ENCODE measurements around the gene RFX6.

The RFX6 gene

GRCh38 chr6:116884530-116884929 is 7.5 kb downstream of the RFX6 start:
- Histone ChIP-seq H3K79me2 (ENCODE audit: insufficient read depth, low read length) (no peaks in the 10 kb centered on the region), H2AFZ (ENCODE audit: low read depth, low read length, severe bottlenecking) (no peak overlapping the region), H3F3A (ENCODE audit: insufficient read depth) (no peaks in the 10 kb centered on the region), H4K20me1 (ENCODE audit: low read depth, low read length) (no peaks in the 10 kb centered on the region), H3K9ac (ENCODE audit: low read length) (no peak overlapping the region), H3K9me2 (replicated peaks; ENCODE audit: insufficient read depth, low read length) (no peaks in the 10 kb centered on the region), H3K4me2 (ENCODE audit: low read depth, low read length, poor library complexity, severe bottlenecking) (no peak overlapping the region), H3K27me3 (ENCODE audit: low read length) (no peaks in the 10 kb centered on the region), H3K9me3 (ENCODE audit: insufficient read depth, low read length) (no peaks in the 10 kb centered on the region), H3K27ac (ENCODE audit: low read depth, low read length) (no peak overlapping the region), H3K36me3 (ENCODE audit: low read length) (no peaks in the 10 kb centered on the region), H3K4me3 (ENCODE audit: insufficient read depth, low read length, poor library complexity, severe bottlenecking) (no peak overlapping the region)
- no peak for TF ChIP-seq CTCF (IDR thresholded peaks at IDR 0.05; ENCODE audit: insufficient read depth, low read length, poor library complexity, severe bottlenecking)
- no peak for TF ChIP-seq EZH2phosphoT487 (conservative IDR thresholded peaks at IDR 0.05; ENCODE audit: low read length)

GRCh38 chr6:116887168-116887567 is 10.1 kb downstream of the RFX6 start:
- no peak for TF ChIP-seq EZH2phosphoT487 (conservative IDR thresholded peaks at IDR 0.05; ENCODE audit: low read length)
- H3K4me3 ChIP-seq (ENCODE audit: insufficient read depth, low read length, poor library complexity, severe bottlenecking), result no peak overlapping the region
- no peak overlapping the region for H3K27ac ChIP-seq (ENCODE audit: low read depth, low read length)
- H3K4me2 ChIP-seq (ENCODE audit: low read depth, low read length, poor library complexity, severe bottlenecking), result no peak overlapping the region
- no peaks in the 10 kb centered on the region for H3K9me3 ChIP-seq (ENCODE audit: insufficient read depth, low read length)
- H3K27me3 ChIP-seq (ENCODE audit: low read length), result no peaks in the 10 kb centered on the region
- no peaks in the 10 kb centered on the region for H3K36me3 ChIP-seq (ENCODE audit: low read length)
- H3F3A ChIP-seq (ENCODE audit: insufficient read depth), result no peaks in the 10 kb centered on the region
- no peaks in the 10 kb centered on the region for H3K79me2 ChIP-seq (ENCODE audit: insufficient read depth, low read length)
- H2AFZ ChIP-seq (ENCODE audit: low read depth, low read length, severe bottlenecking), result no peak overlapping the region
- H4K20me1 ChIP-seq (ENCODE audit: low read depth, low read length), result no peaks in the 10 kb centered on the region
- H3K9ac ChIP-seq (ENCODE audit: low read length), result no peak overlapping the region
- H3K9me2 ChIP-seq (replicated peaks; ENCODE audit: insufficient read depth, low read length), result no peaks in the 10 kb centered on the region

DNA sequence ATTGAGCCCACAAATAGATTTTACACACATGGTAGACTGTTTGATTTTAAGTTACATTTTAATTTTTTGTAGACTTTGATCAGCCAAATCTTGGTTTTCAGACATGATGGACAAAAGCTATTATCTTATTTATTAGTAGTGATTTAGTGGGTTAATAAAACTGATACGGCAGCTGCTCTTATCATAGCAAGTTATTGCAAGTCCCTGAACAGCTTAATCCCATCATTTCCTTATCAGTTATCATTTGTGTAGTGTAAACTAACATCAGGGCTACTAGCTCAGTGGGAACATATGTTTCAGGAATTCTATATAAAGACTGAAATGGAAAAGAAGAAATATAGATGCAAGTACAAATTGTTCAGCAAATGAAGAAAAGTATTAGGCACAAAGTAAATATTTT is 10.9 kb downstream of the RFX6 start:
- H3K9me3 ChIP-seq (ENCODE audit: insufficient read depth, low read length), result no peaks in the 10 kb centered on the region
- H4K20me1 ChIP-seq (ENCODE audit: low read depth, low read length), result no peaks in the 10 kb centered on the region
- no peaks in the 10 kb centered on the region for H3K36me3 ChIP-seq (ENCODE audit: low read length)
- no peak overlapping the region for H3K4me3 ChIP-seq (ENCODE audit: insufficient read depth, low read length, poor library complexity, severe bottlenecking)
- no peak overlapping the region for H2AFZ ChIP-seq (ENCODE audit: low read depth, low read length, severe bottlenecking)
- no peaks in the 10 kb centered on the region for H3K27me3 ChIP-seq (ENCODE audit: low read length)
- H3K79me2 ChIP-seq (ENCODE audit: insufficient read depth, low read length), result no peaks in the 10 kb centered on the region
- no peak overlapping the region for H3K27ac ChIP-seq (ENCODE audit: low read depth, low read length)
- no peak overlapping the region for H3K9ac ChIP-seq (ENCODE audit: low read length)
- H3K9me2 ChIP-seq (replicated peaks; ENCODE audit: insufficient read depth, low read length), result no peaks in the 10 kb centered on the region
- H3F3A ChIP-seq (ENCODE audit: insufficient read depth), result no peaks in the 10 kb centered on the region
- no peak overlapping the region for H3K4me2 ChIP-seq (ENCODE audit: low read depth, low read length, poor library complexity, severe bottlenecking)
- no peak for TF ChIP-seq EZH2phosphoT487 (conservative IDR thresholded peaks at IDR 0.05; ENCODE audit: low read length)

DNA sequence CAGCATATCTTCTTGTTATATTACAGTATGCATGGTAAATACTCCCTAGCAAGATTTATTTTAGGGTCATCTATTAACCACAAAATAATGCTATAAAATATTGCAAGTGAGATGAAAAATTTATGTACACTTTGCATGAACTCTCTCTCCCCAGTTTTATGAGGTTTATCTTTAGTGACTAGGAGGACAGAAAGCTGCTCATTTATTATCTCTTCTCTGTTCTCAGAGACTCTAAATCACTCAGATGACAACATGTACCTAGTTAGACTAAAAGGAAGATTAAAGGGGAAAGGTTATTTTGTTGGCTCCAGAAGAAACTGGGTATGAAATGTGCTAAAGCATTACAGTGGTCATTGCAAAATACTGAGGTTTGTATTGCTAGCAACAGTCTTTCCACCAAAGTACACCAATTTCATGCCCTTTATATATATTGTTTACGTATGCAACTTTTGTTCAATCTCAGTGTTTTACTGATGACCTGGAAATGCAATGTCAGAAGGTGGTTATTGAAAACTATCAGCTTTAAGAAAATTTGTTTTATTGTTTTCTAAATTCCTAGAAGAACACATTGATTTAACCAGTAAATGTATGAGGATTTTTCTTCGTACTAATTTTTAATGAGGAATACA is 11.8 kb downstream of the RFX6 start:
- Histone ChIP-seq H3K36me3 (ENCODE audit: low read length) (no peaks in the 10 kb centered on the region), H3K79me2 (ENCODE audit: insufficient read depth, low read length) (no peaks in the 10 kb centered on the region), H3K27ac (ENCODE audit: low read depth, low read length) (no peak overlapping the region), H3K9me2 (replicated peaks; ENCODE audit: insufficient read depth, low read length) (no peaks in the 10 kb centered on the region), H3K4me3 (ENCODE audit: insufficient read depth, low read length, poor library complexity, severe bottlenecking) (no peak overlapping the region), H4K20me1 (ENCODE audit: low read depth, low read length) (no peaks in the 10 kb centered on the region), H3F3A (ENCODE audit: insufficient read depth) (no peaks in the 10 kb centered on the region), H3K4me2 (ENCODE audit: low read depth, low read length, poor library complexity, severe bottlenecking) (no peak overlapping the region), H2AFZ (ENCODE audit: low read depth, low read length, severe bottlenecking) (no peak overlapping the region), H3K9me3 (ENCODE audit: insufficient read depth, low read length) (no peaks in the 10 kb centered on the region), H3K27me3 (ENCODE audit: low read length) (no peaks in the 10 kb centered on the region), H3K9ac (ENCODE audit: low read length) (no peak overlapping the region)
- TF ChIP-seq CTCF (IDR thresholded peaks at IDR 0.05; ENCODE audit: insufficient read depth, low read length, poor library complexity, severe bottlenecking), result no peak

Measured in SU-DHL-6 (cell line).